WTC11 (cell line): ENCODE measurements around the gene ZNF821.

ENCODE experiments used
- GTF2I ChIP-seq: fragments of 250-450 bp; sonication (Bioruptor Pico); conservative IDR thresholded peaks from 2 replicates; pipeline ENCODE4 v1.4.0; 2021; ENCODE audit warnings: mild to moderate bottlenecking
- ZNF138 ChIP-seq: sonication (generic); formaldehyde crosslinking; conservative IDR thresholded peaks from 2 replicates; pipeline ENCODE4 v1.8.1; 2022; ENCODE audit warnings: mild to moderate bottlenecking, moderate library complexity, missing genetic modification reagents
- TF ChIP-seq, protein P1 (sequence below): fragments of 200-600 bp; IDR thresholded peaks from 2 replicates; pipeline ENCODE4 v1.8.0; 2022; ENCODE audit warnings: antibody characterized with exemption
- TF ChIP-seq, protein P2 (sequence below): sonication (generic); formaldehyde crosslinking; IDR thresholded peaks from 2 replicates; pipeline ENCODE4 v1.8.1; 2023; ENCODE audit warnings: mild to moderate bottlenecking, missing genetic modification reagents, moderate library complexity

DNA sequence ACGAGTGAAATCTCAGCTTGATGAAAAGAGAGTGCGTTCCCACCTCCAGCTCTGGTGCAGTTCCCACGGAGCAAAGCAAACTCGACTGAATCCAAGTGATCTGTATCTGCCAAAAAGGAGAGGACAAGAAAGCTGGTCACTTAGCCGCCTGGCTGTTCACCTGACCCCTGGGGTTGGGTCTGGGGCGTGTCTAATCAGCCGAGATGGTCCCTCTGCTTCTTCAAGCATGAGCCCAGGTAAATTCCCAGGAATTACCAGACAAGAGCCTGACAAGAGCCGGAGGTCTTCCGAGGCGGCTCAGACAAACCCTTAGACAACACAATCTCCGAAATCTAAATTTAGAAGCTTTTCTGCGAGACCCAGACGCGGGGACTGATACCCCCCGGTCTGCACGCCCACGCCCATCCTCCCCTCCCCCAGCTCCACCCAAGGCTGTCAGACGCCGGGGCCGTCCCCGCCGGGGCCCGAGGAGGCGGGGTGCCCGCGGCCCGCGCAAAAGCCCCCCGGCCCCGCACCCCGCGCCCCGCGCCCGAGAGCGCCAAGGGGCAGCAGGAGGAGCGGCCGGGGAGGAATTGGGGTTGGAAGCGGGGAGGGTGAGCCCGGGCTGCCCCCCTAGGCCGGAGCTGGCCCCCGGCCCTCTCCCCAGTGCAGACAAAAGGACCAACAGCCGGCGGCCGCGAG, 674 bp downstream of the ZNF821 start:
- TF ChIP-seq, protein P1, sequence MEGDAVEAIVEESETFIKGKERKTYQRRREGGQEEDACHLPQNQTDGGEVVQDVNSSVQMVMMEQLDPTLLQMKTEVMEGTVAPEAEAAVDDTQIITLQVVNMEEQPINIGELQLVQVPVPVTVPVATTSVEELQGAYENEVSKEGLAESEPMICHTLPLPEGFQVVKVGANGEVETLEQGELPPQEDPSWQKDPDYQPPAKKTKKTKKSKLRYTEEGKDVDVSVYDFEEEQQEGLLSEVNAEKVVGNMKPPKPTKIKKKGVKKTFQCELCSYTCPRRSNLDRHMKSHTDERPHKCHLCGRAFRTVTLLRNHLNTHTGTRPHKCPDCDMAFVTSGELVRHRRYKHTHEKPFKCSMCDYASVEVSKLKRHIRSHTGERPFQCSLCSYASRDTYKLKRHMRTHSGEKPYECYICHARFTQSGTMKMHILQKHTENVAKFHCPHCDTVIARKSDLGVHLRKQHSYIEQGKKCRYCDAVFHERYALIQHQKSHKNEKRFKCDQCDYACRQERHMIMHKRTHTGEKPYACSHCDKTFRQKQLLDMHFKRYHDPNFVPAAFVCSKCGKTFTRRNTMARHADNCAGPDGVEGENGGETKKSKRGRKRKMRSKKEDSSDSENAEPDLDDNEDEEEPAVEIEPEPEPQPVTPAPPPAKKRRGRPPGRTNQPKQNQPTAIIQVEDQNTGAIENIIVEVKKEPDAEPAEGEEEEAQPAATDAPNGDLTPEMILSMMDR = no peak
- TF ChIP-seq ZNF138 (CRISPR knock-in tag) = no peak
- no peak for TF ChIP-seq GTF2I
- TF ChIP-seq, protein P2, sequence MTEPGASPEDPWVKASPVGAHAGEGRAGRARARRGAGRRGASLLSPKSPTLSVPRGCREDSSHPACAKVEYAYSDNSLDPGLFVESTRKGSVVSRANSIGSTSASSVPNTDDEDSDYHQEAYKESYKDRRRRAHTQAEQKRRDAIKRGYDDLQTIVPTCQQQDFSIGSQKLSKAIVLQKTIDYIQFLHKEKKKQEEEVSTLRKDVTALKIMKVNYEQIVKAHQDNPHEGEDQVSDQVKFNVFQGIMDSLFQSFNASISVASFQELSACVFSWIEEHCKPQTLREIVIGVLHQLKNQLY (CRISPR knock-in tag) = no peak
